NCI-H526 (cell line): Measurements from ENCODE around the gene RHOBTB3.

Experiments
- DNase-seq, 2 experiments: peaks; one replicate each; lab custom pipeline; 2025; lab: John Stamatoyannopoulos, UW

The RHOBTB3 gene

DNA sequence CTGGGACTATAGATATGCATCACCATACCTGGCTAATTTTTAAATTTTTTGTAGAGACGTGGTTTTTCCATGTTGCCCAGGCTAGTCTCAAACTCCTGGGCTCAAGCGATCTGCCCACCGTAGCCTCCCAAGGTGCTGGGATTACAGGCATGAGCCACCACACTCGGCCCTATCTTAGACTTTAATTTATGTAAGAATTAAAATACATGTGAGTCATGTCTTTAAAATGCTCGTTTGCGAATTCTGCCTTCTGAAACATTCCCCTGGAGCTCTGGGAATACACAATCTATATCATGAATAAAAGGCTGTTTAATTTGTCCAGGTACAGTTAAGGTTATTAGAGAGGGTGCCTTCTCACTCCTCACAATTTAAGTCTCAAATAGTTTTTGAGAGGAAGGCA, 32.8 kb downstream of the RHOBTB3 start:
- DNase-seq, result no peak

DNA sequence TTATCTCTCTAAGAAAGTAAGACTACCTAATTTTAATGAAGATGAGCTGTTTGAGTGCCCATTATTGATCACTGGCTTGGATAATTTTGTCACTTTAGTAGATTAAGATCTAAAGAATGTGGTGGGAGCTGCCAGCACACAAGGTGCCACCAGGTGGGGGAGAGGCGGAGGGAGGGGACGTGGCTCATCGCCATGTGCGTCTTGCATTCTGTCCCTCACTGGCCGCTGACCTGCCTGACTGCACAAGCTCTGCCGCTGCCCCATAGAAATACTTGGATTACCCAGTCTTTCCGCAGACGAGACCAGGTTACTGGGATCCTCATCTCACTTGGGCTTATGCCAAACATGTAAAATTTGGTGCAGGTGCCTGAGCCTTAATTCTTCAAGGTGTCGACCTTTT, 37.6 kb downstream of the RHOBTB3 start:
- no peak for DNase-seq

DNA sequence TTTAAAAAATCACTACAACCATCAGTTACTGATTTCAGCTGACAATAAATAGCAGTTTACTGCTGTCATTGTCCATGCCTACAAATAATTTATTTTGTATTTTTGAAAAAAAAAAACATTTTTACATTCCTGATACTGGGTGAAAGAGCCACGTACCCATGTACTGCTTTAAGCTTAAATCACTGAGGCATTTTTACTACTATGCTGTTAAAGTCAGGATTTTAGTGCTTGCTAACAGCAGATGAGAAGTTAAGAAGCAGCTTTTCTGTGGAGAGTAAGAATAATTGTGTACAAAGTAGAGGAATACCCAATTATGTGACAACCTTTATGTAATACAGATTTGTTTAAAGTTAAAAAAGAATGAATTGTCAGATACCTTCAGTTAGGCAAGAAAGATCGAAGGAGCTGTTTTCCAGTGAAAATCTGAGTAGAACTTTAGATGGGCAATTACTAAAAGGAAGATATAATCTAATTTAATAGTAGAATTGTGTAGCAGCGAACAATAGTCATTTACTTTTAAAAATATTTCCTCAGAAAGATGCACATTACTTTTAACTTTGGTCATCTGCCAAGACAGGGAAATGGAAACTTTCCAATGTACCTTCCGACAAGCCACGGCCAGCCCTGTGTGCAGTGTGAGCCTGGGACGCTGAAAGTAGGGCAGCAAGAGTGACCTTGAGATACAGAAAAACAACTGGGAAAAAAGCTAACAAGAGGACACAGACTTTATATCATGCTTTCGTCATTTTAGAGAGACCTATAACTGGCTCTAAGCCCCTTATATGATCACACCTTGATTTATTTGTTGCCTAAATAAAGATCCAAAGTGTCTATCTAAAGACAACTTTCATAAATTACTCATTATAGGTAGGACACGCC, 39.9 kb downstream of the RHOBTB3 start:
- DNase-seq, result no peak

DNA sequence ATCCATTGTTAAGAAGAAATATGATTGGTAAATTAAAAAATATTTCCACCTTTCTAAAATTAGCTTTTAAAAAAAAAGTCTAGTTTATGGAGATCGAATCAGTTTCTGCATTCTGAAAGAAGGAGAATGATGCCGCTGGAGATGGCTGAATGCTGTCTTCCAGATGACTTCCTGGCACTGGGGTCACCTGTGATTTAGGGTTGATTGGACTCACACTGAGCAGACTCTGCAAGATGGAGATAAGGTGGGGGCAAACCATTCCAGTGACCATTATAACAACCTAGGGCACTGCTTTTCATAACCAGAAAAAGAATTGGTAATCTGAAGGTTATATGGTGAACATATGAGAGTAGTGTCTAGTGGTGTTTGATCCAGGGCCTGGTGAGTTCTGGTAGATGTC, 40.8 kb downstream of the RHOBTB3 start:
- no peak for DNase-seq

DNA sequence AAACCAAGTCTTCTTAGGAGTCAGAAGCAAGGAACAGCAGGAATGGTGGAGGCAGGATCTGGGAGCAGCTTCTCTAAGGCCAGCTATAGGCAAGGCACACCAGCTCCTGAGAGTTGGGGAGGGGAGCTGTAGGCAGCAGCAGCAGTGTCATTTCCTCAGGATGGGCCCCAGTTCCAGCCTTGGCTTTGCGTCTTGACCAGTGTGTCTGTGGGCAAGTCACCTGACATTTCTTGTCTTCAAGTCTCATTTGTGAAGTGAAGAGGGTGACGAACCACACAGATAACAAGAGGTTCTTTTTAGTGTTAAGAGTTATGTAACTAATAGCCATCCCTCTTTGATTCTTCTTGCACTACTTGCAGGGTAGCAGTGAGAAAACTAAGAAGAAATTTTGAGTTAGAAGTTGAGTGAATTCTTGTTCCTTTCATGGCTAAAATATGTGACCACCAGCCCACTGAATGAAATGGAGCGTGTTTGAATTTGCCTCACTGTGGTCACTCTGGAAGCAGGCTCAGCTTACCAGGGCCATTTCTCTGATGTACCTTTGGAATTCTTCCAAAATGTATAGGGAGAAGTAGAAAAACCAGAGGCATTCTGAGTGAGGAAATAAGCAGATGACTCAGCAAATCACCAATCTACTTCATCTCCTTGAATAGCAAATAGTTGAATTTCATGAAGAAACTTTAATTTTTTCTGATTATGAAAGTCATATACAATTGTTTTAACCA, 42.4 kb downstream of the RHOBTB3 start:
- DNase-seq, result no peak

DNA sequence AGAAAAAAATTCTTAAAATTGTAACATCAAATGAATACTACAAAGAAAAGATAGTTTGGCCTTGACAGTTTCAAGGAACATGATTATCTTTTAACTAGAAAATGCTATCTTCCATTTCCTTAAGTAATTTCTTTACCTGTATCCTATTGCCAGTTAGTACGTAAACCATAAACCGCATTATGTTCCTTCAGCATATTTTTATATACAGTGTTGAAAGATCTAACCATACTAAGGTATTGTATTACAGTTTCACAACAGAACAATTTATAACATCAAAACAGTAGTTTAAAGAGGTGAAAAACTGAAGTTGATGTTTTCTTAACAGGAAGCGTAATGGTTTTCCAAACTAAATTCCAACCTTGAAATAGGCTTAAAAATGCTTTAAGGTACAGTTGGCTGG, 46.3 kb downstream of the RHOBTB3 start:
- DNase-seq, result no peak

DNA sequence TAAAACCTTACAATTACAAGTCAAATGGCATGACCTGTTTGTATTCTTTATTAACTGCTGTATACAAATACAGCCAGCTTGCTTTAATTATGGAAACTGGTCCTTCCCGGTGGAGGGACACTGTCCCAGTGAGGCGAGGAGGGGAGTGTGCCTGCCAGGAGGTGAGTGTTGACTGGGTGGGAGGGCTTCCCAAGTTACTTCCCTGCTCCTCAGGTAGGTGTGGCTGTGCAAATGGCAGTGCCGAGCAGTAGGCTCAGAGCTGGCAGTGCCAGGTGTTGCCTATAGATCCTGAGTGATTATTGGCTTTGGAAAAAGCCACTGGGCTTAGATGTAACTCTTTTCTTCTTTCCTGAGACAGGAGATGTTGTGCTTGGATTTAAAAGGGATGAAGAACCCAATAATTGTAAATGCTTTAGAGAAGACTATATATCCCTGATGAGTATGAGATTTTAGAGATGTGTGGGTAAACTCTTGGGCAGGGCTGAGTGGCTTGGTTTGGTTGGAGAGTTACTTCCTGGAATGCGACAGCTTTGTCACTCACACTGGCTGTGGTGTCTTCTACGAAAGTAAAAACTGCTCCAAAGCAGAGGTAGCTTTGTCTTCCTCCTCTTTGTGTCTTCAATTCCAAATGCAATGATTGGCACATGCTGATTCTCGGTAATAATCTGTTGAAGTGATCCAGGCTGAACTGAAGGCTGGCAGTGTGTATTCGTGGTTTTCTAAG, 47.7 kb downstream of the RHOBTB3 start:
- DNase-seq, result no peak

DNA sequence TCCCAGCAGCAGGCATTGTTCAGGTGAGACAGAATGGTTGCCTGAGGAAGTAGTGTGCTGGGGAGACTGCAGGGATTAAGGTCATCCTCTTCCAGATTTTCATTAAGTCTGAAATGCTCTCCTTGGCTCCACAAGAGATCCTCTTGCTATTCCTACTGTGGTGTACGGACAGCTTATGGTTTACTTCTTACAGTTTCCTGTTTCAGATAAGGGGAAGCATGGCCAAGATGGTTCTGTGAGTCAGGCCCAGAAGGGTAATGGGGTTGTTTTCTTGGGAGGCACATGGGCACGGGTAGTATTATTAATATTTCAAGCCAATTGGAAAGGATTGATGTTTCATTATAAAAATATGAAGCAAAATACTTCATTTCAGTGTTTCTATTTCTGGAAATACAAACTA, 48.5 kb downstream of the RHOBTB3 start:
- no peak for DNase-seq

DNA sequence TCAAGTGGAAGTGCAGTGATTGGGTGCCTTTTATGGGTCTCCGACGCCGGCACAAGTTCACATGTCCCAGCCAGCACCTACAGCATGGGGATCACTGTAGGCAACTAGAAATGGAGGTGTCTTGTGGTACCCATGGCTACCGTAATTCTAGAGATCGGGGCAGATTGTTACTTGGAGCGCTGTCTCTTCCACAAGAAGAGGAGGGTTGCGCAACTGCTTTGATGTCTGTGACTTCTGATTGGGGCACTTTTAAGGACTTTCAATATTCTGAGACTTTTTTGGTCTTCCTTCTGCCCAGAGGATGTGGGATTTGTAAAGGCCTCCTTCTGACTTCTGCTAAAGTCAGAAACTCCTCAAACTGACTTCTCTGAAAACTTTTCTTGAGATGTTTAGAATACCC, 49.5 kb downstream of the RHOBTB3 start:
- DNase-seq, result no peak

DNA sequence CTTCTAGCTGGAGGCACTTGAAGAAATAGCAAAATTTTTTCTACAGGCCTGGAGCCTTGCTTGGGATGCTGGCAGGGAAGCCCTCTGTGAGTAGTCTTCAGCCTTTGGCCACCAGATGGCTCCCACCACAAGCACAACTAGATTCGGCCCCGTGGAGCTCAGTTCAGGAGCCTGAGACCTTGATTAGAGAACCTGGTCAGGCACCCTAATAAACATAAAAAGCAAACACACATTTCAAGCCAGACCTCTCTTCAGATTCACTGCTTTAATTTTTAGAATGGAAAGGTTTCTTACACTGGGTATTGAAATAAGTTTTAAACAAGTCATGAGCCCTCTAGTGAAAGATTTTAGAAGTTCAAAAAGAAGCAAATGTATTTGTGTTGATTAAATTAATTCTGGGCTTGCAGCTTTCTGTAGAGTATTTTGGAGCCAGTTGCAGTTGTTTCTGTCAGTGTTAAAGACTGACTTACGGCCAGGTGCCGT, 50.0 kb downstream of the RHOBTB3 start:
- DNase-seq, result peak; percentile 42 to 71

DNA sequence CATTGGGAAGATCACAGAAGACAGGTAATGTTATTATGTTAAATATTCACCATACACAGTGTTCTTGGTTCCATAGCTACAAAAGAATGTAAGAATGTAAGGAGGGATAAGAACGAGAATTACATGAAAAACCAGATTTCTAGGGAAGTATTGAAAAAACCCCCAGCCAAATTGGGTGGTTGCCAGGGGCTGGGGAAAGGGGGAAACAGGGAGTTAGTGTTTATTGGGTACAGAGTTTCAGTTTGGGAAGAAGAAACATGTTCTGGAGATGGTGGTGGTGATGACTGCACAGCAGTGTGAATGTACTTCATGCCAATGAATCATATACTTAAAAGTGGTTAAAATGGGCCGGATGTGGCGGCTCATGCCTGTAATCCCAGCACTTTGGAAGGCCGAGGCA, 51.0 kb downstream of the RHOBTB3 start:
- DNase-seq, result no peak

DNA sequence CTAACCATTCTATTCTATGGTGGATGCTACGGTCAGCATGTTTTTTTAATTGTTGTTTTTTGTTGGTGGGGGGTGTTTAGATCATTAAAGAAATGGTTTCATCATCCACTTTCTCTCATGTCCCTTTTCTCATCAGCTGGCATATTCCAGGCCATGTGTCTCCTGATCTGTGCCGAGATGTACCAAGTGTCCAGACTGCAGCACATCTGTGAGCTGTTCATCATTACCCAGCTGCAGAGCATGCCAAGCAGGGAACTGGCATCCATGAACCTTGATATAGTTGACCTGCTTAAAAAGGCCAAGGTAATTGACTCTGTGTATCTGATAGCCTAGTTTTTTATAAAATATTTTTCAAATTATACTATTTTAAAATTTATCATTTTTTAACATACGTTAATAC, 52.5 kb downstream of the RHOBTB3 start:
- no peak for DNase-seq

DNA sequence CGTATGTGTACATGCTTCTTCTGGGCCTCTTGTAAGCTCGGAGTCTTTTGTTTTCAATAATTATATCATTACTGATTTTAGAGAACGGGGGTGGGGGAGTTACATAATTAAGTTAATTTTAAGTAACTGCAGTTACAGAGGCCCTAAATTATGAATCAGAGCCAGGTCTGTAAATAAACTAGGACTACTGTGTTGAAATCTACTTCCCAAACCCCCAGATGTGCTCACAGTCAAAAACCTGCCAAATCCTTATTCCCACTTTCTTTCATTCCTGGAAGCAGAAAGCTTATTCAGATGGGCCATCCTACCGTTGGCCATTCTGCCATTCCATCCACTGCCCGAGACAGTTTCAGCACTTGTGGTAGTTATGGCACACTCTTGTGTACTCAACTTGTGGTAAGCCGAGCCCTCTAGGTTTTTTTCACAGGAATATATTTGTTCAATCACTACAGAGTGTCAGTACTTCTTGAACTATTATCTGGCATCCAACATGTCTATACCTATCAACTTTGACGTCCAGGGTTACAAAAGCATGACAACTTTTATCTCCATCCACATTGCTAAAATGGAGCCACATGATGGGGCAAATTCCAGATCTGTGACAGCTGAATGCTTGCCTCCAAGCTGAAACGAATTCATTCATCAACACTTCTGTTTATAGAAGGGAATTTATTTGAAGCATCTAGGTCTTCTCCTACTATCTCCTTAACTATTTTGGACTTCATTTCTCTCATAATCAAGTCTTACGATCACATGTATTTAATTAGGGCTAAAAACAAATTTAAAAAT, 53.6 kb downstream of the RHOBTB3 start:
- no peak for DNase-seq

DNA sequence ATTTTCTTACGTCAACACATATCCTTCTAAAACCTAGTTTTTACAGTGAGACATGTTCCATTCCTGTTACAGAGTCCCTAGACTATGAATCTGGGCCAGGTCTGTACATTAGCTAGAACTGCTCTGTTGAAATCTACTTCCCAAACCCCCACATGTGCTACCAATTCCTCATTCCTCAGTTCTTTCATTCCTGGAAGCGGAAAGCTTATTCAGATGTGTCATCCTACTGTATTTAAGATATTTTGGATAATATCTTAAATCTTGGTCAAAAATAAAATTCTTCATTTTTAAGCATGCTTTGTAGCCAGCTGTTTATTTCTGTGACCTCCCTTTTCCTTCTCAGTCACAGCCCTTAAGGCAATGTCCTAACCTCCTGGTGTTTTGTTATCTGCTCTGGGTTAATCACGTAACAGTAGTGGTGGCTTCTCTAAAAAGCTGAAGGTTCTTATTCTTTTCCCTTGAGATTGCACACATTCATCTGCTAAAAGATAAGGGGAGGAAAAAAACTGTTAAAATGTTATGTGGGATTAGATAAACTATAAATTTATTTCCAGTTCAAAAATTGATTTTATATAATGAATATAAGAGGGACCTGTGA, 55.8 kb downstream of the RHOBTB3 start:
- no peak for DNase-seq

DNA sequence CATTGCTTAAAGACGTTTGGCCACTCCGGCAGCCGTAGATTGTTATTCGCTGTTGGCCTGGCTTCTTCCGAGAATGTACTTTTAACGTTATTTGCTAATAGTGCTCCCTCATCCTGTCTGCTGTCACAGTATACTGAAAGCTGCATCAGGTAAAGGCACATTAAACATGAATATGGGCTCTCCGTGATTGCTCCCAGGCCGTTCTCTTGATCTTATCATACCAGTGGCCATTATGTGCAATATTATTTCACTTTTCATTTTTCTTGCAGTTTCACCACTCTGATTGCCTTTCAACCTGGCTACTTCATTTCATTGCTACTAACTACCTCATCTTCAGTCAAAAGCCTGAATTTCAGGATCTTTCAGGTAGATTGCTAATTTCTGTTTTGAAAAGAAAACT, 57.4 kb downstream of the RHOBTB3 start:
- no peak for DNase-seq

DNA sequence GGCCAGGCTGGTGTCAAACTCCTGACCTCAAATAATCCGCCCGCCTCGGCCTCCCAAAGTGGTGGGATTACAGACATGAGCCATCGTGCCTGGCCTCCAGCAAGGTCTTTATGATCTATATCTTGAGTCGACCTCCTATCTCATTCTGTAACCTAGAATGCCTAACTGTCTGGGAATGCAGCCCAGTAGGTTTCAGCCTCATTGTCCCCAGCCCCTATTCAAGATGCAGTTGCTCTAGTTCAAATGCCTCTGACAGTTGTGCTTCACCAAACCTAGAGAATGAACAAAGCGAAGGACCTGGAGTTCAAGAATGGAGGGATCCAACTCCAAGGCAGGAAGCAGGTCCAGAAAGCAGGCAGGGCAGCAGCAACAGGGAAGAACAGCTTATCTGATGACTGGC, 60.6 kb downstream of the RHOBTB3 start:
- DNase-seq, result no peak

DNA sequence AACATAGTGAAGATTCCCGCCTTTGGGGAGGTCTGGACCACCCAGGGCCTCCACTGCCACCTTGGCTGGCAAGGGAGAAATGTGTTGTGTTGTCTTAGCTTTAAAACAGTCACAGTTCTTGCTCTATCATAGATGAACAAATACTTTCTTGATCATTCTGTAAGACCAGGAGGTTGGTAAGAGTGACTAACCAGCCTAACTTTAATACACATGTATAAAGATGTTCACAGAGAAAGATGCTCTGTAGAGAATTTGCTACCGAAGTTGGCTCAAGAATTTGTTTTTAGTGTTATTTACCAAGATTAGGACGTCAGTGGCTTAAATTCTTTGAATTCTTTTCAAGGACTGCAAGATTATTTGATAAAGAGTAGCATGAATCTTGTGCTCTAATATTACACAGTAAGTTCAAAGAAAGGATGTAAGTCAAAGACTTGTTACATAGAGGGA, 63.0 kb downstream of the RHOBTB3 start:
- DNase-seq, result no peak

DNA sequence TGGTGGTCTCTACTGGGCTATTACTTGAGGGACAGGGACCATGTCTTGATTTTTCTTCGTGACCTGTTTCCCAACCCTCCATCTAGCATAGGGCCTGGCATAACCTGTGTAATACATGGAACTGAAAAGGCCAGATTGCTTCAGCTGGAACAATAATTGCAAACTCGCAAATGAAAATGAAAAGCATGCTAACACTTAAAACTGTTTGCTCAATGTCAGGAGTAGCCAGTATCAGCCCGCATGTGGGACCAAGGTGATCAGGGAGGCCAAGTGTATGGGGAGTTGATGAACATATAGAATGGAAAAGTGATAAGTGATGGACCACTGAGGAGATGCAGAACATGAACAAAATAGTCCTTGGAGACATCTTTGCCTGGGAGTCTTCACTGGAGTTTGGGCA, 66.2 kb downstream of the RHOBTB3 start:
- DNase-seq, result no peak

DNA sequence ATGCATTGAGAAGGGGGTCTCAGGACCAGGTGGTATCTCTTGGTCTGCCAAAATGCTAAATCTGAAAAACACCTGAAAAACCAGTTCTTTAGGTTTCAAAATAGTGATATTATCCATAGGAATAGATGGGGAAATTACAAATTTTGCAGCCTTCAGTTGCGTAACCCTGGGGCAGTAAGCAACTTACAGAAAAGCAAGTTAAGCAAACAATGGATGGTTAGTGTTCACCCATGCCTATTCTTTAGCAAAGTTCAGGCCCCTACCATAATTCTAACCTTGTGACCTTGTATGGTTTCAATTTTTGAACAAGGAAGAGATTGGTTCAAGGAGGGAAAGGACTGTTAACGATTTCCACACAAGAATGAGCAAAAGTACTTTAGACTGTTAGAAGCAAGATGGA, 66.9 kb downstream of the RHOBTB3 start:
- no peak for DNase-seq

DNA sequence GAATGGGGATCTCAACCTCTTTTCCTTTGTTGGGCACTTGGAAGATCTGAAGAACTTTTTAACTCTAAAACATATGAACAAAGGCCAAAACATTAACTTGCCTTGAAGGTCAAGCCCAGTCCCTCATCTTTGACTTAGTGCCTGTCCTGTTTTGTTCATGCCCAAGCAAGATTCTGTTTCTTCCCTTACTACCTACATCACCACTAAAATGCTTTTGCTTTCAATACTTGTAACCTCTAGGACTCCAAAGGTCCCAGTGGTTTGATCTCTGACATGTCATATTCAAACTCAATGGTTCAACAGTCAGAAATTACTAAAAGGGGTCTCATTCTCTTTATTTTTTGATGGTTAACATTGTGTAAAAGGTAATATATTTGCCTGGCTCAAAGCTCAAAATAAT, 67.4 kb downstream of the RHOBTB3 start:
- DNase-seq, result no peak

DNA sequence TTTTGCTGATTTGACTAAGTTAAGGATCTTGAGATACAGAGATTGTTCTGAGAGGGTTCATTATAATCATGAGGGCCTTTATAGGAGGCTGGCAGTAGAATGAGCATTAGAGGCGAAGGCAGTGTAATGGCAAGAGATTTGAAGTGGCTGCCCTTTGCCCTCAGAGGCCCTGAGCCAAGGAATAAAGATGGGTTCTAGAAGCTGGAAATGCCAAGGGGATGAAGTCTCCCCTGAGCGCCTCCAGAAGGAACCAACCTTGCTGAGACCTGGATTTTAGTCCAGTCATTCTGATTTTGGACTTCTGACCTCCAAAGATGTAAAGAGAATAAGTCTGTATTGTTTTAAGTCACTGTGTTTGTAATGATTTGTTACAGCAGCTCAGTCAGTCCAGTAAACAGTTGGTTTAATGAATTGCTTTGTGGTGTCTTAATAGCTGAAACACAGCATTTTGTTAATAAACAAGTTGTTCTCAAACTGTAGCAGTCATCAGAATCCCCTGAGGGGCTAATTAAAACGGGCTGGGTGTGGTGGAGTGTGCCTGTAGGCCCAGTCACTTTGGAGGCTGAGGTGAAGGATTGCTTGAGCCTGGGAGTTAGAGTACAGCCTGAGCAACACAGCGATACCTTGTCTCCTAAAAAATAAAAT, 68.2 kb downstream of the RHOBTB3 start:
- DNase-seq, result no peak
